H1 (cell line): ENCODE measurements around the gene MORF4L1. TPM values are rescaled to one million over a fixed set of nuclear protein-coding genes. Genes with fewer than 3 reads are reported as not detected.

Source experiments
- CTCF ChIA-PET: fragments of 300-600 bp; sonication (Branson Sonifier 250); formaldehyde crosslinking; loops from one replicate; lab custom pipeline; 2021; ENCODE audit not compliant: partially characterized antibody; lab: Charles Lee
- POLR2A ChIA-PET: fragments of 300-600 bp; sonication (Branson Sonifier 250); formaldehyde crosslinking; loops from one replicate; lab custom pipeline; 2021; ENCODE audit warnings: inconsistent platforms; ENCODE audit not compliant: partially characterized antibody; lab: Charles Lee
- DNase-seq, 2 experiments: peaks; one replicate each; pipeline versions ENCODE4 v3.0.0 to v3.0.0-alpha.2; 2010 to 2022; ENCODE audit warnings: low spot score in 2 of 2, low read depth in 1 of 2, mixed read lengths in 1 of 2
- FAIRE-seq: peaks from 2 replicates; lab custom pipeline; 2011; peaks lifted over from hg19 to GRCh38; lab: Jason Lieb, UNC
- H2AFZ ChIP-seq: 2 replicates; pipeline ENCODE4 v1.8.1; 2012; ENCODE audit warnings: low read length, inconsistent platforms
- H2AK5ac ChIP-seq: 2 replicates; pipeline ENCODE4 v1.6.1; 2013; ENCODE audit warnings: low read depth, low read length
- H2BK120ac ChIP-seq: replicated peaks from 2 replicates; pipeline ENCODE3; 2013; ENCODE audit warnings: low read depth, low read length, inconsistent platforms
- H2BK12ac ChIP-seq: 2 replicates; pipeline ENCODE4 v1.6.1; 2013; ENCODE audit warnings: low read depth, low read length
- H2BK15ac ChIP-seq: 2 replicates; pipeline ENCODE4 v1.6.1; 2013; ENCODE audit warnings: low read length
- H2BK20ac ChIP-seq: 2 replicates; pipeline ENCODE4 v1.6.1; 2013; ENCODE audit warnings: low read length
- H2BK5ac ChIP-seq: 2 replicates; pipeline ENCODE4 v1.6.1; 2013; ENCODE audit warnings: low read depth, low read length
- H3K14ac ChIP-seq: 2 replicates; pipeline ENCODE4 v1.6.1; 2013; ENCODE audit warnings: inconsistent platforms; ENCODE audit not compliant: insufficient read length
- H3K18ac ChIP-seq: 2 replicates; pipeline ENCODE4 v1.6.1; 2013; ENCODE audit warnings: low read length; ENCODE audit errors: extremely low read depth
- H3K23ac ChIP-seq: 2 replicates; pipeline ENCODE4 v1.6.1; 2013; ENCODE audit warnings: inconsistent platforms; ENCODE audit not compliant: insufficient read length
- H3K23me2 ChIP-seq: 2 replicates; pipeline ENCODE4 v1.6.1; 2013; ENCODE audit warnings: low read depth, low read length
- H3K27ac ChIP-seq: 2 replicates; pipeline ENCODE4 v1.6.1; 2011; ENCODE audit warnings: low read depth, low read length, inconsistent platforms
- H3K27me3 ChIP-seq, 4 experiments: replicated peaks in 1 of 4; 1 replicate in 1 of 4; 2 replicates in 3 of 4; pipeline versions ENCODE4 v1.6.1 to v1.8.1; 2011 to 2013; ENCODE audit warnings: low read length in 3 of 4, mild to moderate bottlenecking in 3 of 4, inconsistent platforms in 2 of 4, mixed read lengths in 2 of 4, moderate library complexity in 1 of 4; ENCODE audit not compliant: control insufficient read depth in 3 of 4, insufficient read depth in 3 of 4; ENCODE audit errors: extremely low read depth in 1 of 4
- H3K36me3 ChIP-seq, 4 experiments: 2 replicates each; pipeline versions ENCODE4 v1.6.1 to v1.8.1; 2011 to 2013; ENCODE audit warnings: mild to moderate bottlenecking in 4 of 4, low read length in 3 of 4, moderate library complexity in 2 of 4, control low read depth in 1 of 4, inconsistent platforms in 1 of 4; ENCODE audit not compliant: insufficient read depth in 4 of 4, control insufficient read depth in 2 of 4
- H3K4ac ChIP-seq: replicated peaks from 2 replicates; pipeline ENCODE3; 2013; ENCODE audit warnings: low read length, low read depth, mixed read lengths, inconsistent platforms; ENCODE audit not compliant: insufficient read length
- H3K4me1 ChIP-seq, 4 experiments: replicated peaks in 1 of 4; 1 replicate in 1 of 4; 2 replicates in 3 of 4; pipeline versions ENCODE4 v1.6.1 to v1.8.1; 2011 to 2013; ENCODE audit warnings: low read length in 3 of 4, inconsistent platforms in 2 of 4, mixed read lengths in 1 of 4; ENCODE audit not compliant: insufficient read depth in 4 of 4, control insufficient read depth in 3 of 4
- H3K4me2 ChIP-seq, 2 experiments: 2 replicates each; pipeline versions ENCODE4 v1.6.1 to v1.8.1; 2011 to 2013; ENCODE audit warnings: low read depth in 2 of 2, low read length in 2 of 2, control low read depth in 1 of 2, inconsistent platforms in 1 of 2, mild to moderate bottlenecking in 1 of 2; ENCODE audit not compliant: insufficient read depth in 1 of 2
- H3K4me3 ChIP-seq, 4 experiments: fragments of 200-600, 300-600 bp in 1 of 4; sonication (generic), shearing (Covaris generic), sonication (Bioruptor Twin) in 1 of 4; 2 replicates each; pipeline versions ENCODE4 v1.5.1 to v1.8.1; 2011 to 2016; ENCODE audit warnings: low read length in 4 of 4, low read depth in 3 of 4, control low read depth in 2 of 4, inconsistent platforms in 2 of 4, mild to moderate bottlenecking in 2 of 4, mixed read lengths in 1 of 4, moderate library complexity in 1 of 4; ENCODE audit not compliant: insufficient read depth in 2 of 4; ENCODE audit errors: extremely low read depth in 1 of 4
- H3K56ac ChIP-seq: replicated peaks from 2 replicates; pipeline ENCODE3; 2013; ENCODE audit warnings: low read depth, mild to moderate bottlenecking, mixed read lengths, low read length, inconsistent platforms; ENCODE audit not compliant: insufficient read length
- H3K79me1 ChIP-seq: 2 replicates; pipeline ENCODE4 v1.6.1; 2013; ENCODE audit warnings: low read depth, low read length, control low read depth
- H3K79me2 ChIP-seq, 2 experiments: 2 replicates each; pipeline versions ENCODE4 v1.6.1 to v1.8.1; 2012 to 2013; ENCODE audit warnings: low read length in 2 of 2, mild to moderate bottlenecking in 2 of 2, inconsistent platforms in 1 of 2; ENCODE audit not compliant: insufficient read depth in 2 of 2, control insufficient read depth in 1 of 2
- H3K9ac ChIP-seq, 4 experiments: replicated peaks in 1 of 4; 1 replicate in 1 of 4; 2 replicates in 3 of 4; pipeline versions ENCODE4 v1.6.1 to v1.8.1; 2011 to 2013; ENCODE audit warnings: low read depth in 3 of 4, low read length in 3 of 4, control low read depth in 2 of 4, mild to moderate bottlenecking in 2 of 4, moderate library complexity in 2 of 4, inconsistent platforms in 1 of 4; ENCODE audit errors: extremely low read depth in 1 of 4
- H3K9me3 ChIP-seq, 2 experiments: 2 replicates each; pipeline versions ENCODE4 v1.6.1 to v1.8.1; 2012 to 2013; ENCODE audit warnings: mild to moderate bottlenecking in 2 of 2, moderate library complexity in 2 of 2, control low read depth in 1 of 2, inconsistent platforms in 1 of 2, low read depth in 1 of 2, low read length in 1 of 2, mixed read lengths in 1 of 2; ENCODE audit not compliant: insufficient read depth in 2 of 2
- H4K20me1 ChIP-seq, 2 experiments: replicated peaks in 1 of 2; 2 replicates each; pipeline versions ENCODE3 to v1.8.1; 2011 to 2013; ENCODE audit warnings: inconsistent platforms in 2 of 2, low read length in 2 of 2, mild to moderate bottlenecking in 1 of 2; ENCODE audit not compliant: insufficient read depth in 2 of 2, control insufficient read depth in 1 of 2
- H4K5ac ChIP-seq: 2 replicates; pipeline ENCODE4 v1.6.1; 2013; ENCODE audit warnings: low read length, low read depth, mixed read lengths, inconsistent platforms; ENCODE audit not compliant: insufficient read length
- H4K8ac ChIP-seq: 2 replicates; pipeline ENCODE4 v1.8.0; 2013; ENCODE audit warnings: mild to moderate bottlenecking, moderate library complexity, low read length, inconsistent platforms; ENCODE audit not compliant: insufficient read depth; ENCODE audit errors: extremely low read depth
- H4K91ac ChIP-seq: replicated peaks from 2 replicates; pipeline ENCODE3; 2013; ENCODE audit warnings: low read length, mixed read lengths, inconsistent platforms; ENCODE audit not compliant: insufficient read length
- E2F6 ChIP-seq: IDR thresholded peaks from 2 replicates; pipeline ENCODE4 v1.6.1; 2012; ENCODE audit warnings: inconsistent platforms
- GABPA ChIP-seq: IDR thresholded peaks from 2 replicates; pipeline ENCODE4 v1.6.1; 2011; ENCODE audit warnings: mild to moderate bottlenecking, low read length, moderate library complexity, borderline replicate concordance; ENCODE audit not compliant: insufficient read depth
- MAX ChIP-seq: IDR thresholded peaks from 2 replicates; pipeline ENCODE4 v1.6.1; 2012; ENCODE audit warnings: inconsistent platforms
- NRF1 ChIP-seq: IDR thresholded peaks from 2 replicates; pipeline ENCODE4 v1.6.1; 2011; ENCODE audit warnings: mild to moderate bottlenecking, low read depth, low read length, improper control_type of control experiment
- RBBP5 ChIP-seq: IDR thresholded peaks from 2 replicates; pipeline ENCODE4 v1.7.1; 2012; ENCODE audit warnings: low read depth, mild to moderate bottlenecking, inconsistent platforms, low read length, moderate library complexity, borderline replicate concordance
- WGBS, 2 experiments: shearing (Covaris generic) in 1 of 2; methylation state at CpG; one replicate each; pipeline versions ENCODE4 v1.1.6 to v1.1.7; 2013 to 2015; ENCODE audit warnings: low lambda C conversion rate in 2 of 2, mixed read lengths in 2 of 2, inconsistent platforms in 1 of 2, low coverage in 1 of 2, missing lambda C conversion rate in 1 of 2; ENCODE audit not compliant: insufficient replicate concordance in 2 of 2, insufficient coverage in 1 of 2, insufficient read length in 1 of 2; ENCODE audit errors: extremely low coverage in 1 of 2, missing lambda C conversion rate in 1 of 2; 5-methylcytosine and 5-hydroxymethylcytosine counted together
- polyA plus RNA-seq, 7 experiments: library from polyadenylated mRNA; depleted of rRNA in 3 of 7; stranded (reverse) in 5 of 7; unstranded in 2 of 7; fragments of >200 nt in 5 of 7; fragments of 200-250 nt in 2 of 7; gene quantifications; 1 replicate in 5 of 7; 2 replicates in 1 of 7; 4 replicates in 1 of 7; pipeline versions ENCODE4 v1.2.1 to v1.2.3, GENCODE V29; 2011 to 2013; ENCODE audit warnings: missing spikeins in 2 of 7, mixed read lengths in 2 of 7
- total RNA-seq: library from RNA; stranded (reverse); fragmentation: NEBNext Ultra II Directional; extraction: Animal tissue kit (Norgen Biotek cat#: 25700); gene quantifications from 2 replicates; pipeline ENCODE4 v1.2.1, GENCODE V29; 2021

The MORF4L1 gene
- total and polyA plus RNA-seq, 2 of the 8 experiments (the other 6 are each of a cell fraction or from before 2014, with no cell fraction given): 260 to 533 TPM

GRCh38 chr15:78831229-78832207 lies 41.2 kb upstream of the MORF4L1 start:
- peak overlapping the region; percentile 32; the same call in 1 of the 2 replicates for H3K18ac ChIP-seq
- 0 out of 2 replicates have a peak overlapping the region, but pooled peaks have one; percentile 40 for H2BK15ac ChIP-seq
- H3K23me2 ChIP-seq: no peaks in the 10 kb centered on the region
- H2AK5ac ChIP-seq: no peak overlapping the region
- no peaks in the 10 kb centered on the region for H3K27me3 ChIP-seq
- no peak overlapping the region for H3K27ac ChIP-seq
- H3K4me1 ChIP-seq: no peaks in the 10 kb centered on the region
- H2BK12ac ChIP-seq: peak overlapping the region; percentile 50; the same call in 1 of the 2 replicates
- FAIRE-seq (no peak), DNase-seq (peak in 1 of 2 experiments; percentile 54)
- no peak overlapping the region for H2BK5ac ChIP-seq
- no peaks in the 10 kb centered on the region for H3K9me3 ChIP-seq
- no peak overlapping the region for H3K23ac ChIP-seq
- H3K79me1 ChIP-seq: no peaks in the 10 kb centered on the region
- POLR2A ChIA-PET: interaction anchor here (0.6 to 1.6 kb wide), 4 partner anchors 8 to 48 kb away, joined by 3 read pairs; no protein-coding TSS in a partner anchor
- H3K79me2 ChIP-seq: no peaks in the 10 kb centered on the region
- H4K5ac ChIP-seq: no peak overlapping the region
- CTCF ChIA-PET: interaction anchor here (1.0 to 4.1 kb wide), 7 partner anchors 13 to 42 kb away, joined by 3 to 19 read pairs (median 6); no protein-coding TSS in a partner anchor
- no peak overlapping the region for H3K9ac ChIP-seq
- H4K20me1 ChIP-seq: peaks cover 0 to 1% of the 10 kb centered on the region in 2 experiments
- H4K8ac ChIP-seq: peak overlapping the region; percentile 84; the same call in 1 of the 2 replicates
- H3K56ac ChIP-seq: no peak overlapping the region
- WGBS, 2 experiments: 87% methylated on average over 68 of the region's 73 CpGs; no CpG with 5 or more reads in 1 of the 2 experiments
- TF ChIP-seq E2F6 (no peak), GABPA (0 out of 2 replicates have a peak, but pooled peaks have one; percentile 12), NRF1 (no peak), RBBP5 (no peak), MAX (no peak)
- no peak overlapping the region for H3K14ac ChIP-seq
- no peak overlapping the region for H2BK120ac ChIP-seq
- no peak overlapping the region for H3K4me2 ChIP-seq
- no peak overlapping the region for H4K91ac ChIP-seq
- H3K4me3 ChIP-seq: no peak overlapping the region
- no peaks in the 10 kb centered on the region for H3K36me3 ChIP-seq
- H3K4ac ChIP-seq: no peak overlapping the region
- H2BK20ac ChIP-seq: no peak overlapping the region
- H2AFZ ChIP-seq: peak overlapping the region; percentile 26; the same call in 1 of the 2 replicates
